Neuronal stem cell (in vitro differentiated cells): ENCODE data around the gene MARCOL.

Experiments
- DNase-seq: peaks from one replicate; pipeline ENCODE4 v3.0.0-alpha.2; 2013; ENCODE audit warnings: low spot score
- H2AFZ ChIP-seq: one replicate; pipeline ENCODE4 v1.6.1; 2013; ENCODE audit warnings: mild to moderate bottlenecking, low read length, inconsistent platforms
- H2AK5ac ChIP-seq: 2 replicates; pipeline ENCODE4 v1.6.1; 2013; ENCODE audit warnings: low read depth, mild to moderate bottlenecking, inconsistent platforms, low read length, moderate library complexity, mixed read lengths
- H2BK120ac ChIP-seq: 2 replicates; pipeline ENCODE4 v1.6.1; 2013; ENCODE audit warnings: low read depth, mild to moderate bottlenecking, inconsistent platforms, low read length, moderate library complexity, mixed read lengths
- H2BK12ac ChIP-seq: one replicate; pipeline ENCODE4 v1.6.1; 2013; ENCODE audit warnings: low read length, inconsistent platforms
- H2BK15ac ChIP-seq: 2 replicates; pipeline ENCODE4 v1.6.1; 2013; ENCODE audit warnings: mild to moderate bottlenecking, low read length, inconsistent platforms, mixed read lengths
- H2BK5ac ChIP-seq: one replicate; pipeline ENCODE4 v1.6.1; 2013; ENCODE audit warnings: inconsistent platforms, mild to moderate bottlenecking, low read length, moderate library complexity
- H3K14ac ChIP-seq: one replicate; pipeline ENCODE4 v1.6.1; 2013; ENCODE audit warnings: low read length, inconsistent platforms
- H3K18ac ChIP-seq: 2 replicates; pipeline ENCODE4 v1.6.1; 2013; ENCODE audit warnings: low read length, inconsistent platforms
- H3K23ac ChIP-seq: 2 replicates; pipeline ENCODE4 v1.6.1; 2013; ENCODE audit warnings: low read depth, mild to moderate bottlenecking, mixed read lengths, low read length, inconsistent platforms; ENCODE audit not compliant: poor library complexity
- H3K27ac ChIP-seq: replicated peaks from 3 replicates; pipeline ENCODE4 v1.5.1; 2013; ENCODE audit warnings: low read length, inconsistent platforms
- H3K27me3 ChIP-seq, 3 experiments: 2 replicates each; pipeline ENCODE4 v1.6.1; 2013; ENCODE audit warnings: low read length in 3 of 3, mild to moderate bottlenecking in 2 of 3, inconsistent platforms in 1 of 3, low read depth in 1 of 3, mixed read lengths in 1 of 3, moderate library complexity in 1 of 3; ENCODE audit not compliant: control insufficient read depth in 3 of 3, insufficient read depth in 3 of 3
- H3K36me3 ChIP-seq, 2 donors: replicated peaks in 1 of 2; 2 replicates each; pipeline ENCODE4 v1.6.1; 2013; ENCODE audit warnings: low read length in 2 of 2; ENCODE audit not compliant: control insufficient read depth in 2 of 2, insufficient read depth in 2 of 2
- H3K4ac ChIP-seq: 2 replicates; pipeline ENCODE4 v1.6.1; 2013; ENCODE audit warnings: inconsistent platforms, mild to moderate bottlenecking, low read length, moderate library complexity
- H3K4me1 ChIP-seq, 2 donors: 1 replicate in 1 of 2; 2 replicates in 1 of 2; pipeline ENCODE4 v1.6.1; 2013; ENCODE audit warnings: low read length in 2 of 2, low read depth in 1 of 2; ENCODE audit not compliant: control insufficient read depth in 2 of 2, insufficient read depth in 1 of 2
- H3K4me2 ChIP-seq: one replicate; pipeline ENCODE4 v1.6.1; 2013; ENCODE audit warnings: mild to moderate bottlenecking, low read length, inconsistent platforms; ENCODE audit not compliant: insufficient read depth, poor library complexity, severe bottlenecking
- H3K4me3 ChIP-seq, 2 donors: 2 replicates each; pipeline ENCODE4 v1.5.1; 2013; ENCODE audit warnings: low read length in 2 of 2, mild to moderate bottlenecking in 2 of 2, inconsistent platforms in 1 of 2, moderate library complexity in 1 of 2
- H3K79me1 ChIP-seq: one replicate; pipeline ENCODE4 v1.6.1; 2013; ENCODE audit warnings: low read depth, mild to moderate bottlenecking, inconsistent platforms, low read length, moderate library complexity
- H3K9ac ChIP-seq: one replicate; pipeline ENCODE4 v1.6.1; 2013; ENCODE audit warnings: mild to moderate bottlenecking, low read depth, low read length, inconsistent platforms; ENCODE audit not compliant: poor library complexity
- H3K9me3 ChIP-seq, 2 donors: replicated peaks in 1 of 2; 2 replicates each; pipeline versions ENCODE3 to v1.6.1; 2013; ENCODE audit warnings: low read length in 2 of 2, mild to moderate bottlenecking in 2 of 2, inconsistent platforms in 1 of 2, low read depth in 1 of 2, mixed read lengths in 1 of 2, moderate library complexity in 1 of 2; ENCODE audit not compliant: control insufficient read depth in 2 of 2, insufficient read depth in 1 of 2
- H4K8ac ChIP-seq: one replicate; pipeline ENCODE4 v1.6.1; 2013; ENCODE audit warnings: low read depth, mild to moderate bottlenecking, inconsistent platforms, low read length, moderate library complexity
- H4K91ac ChIP-seq: one replicate; pipeline ENCODE4 v1.6.1; 2013; ENCODE audit warnings: low read length, low read depth, mild to moderate bottlenecking, inconsistent platforms; ENCODE audit not compliant: poor library complexity
- whole genome bisulfite sequencing, 2 donors: extraction: QIAGEN DNeasy Blood & Tissue Kit; methylation state at CpG; one replicate each; pipeline ENCODE4 v1.1.7; 2013; ENCODE audit warnings: missing lambda C conversion rate in 2 of 2, mixed read lengths in 1 of 2; ENCODE audit not compliant: insufficient read length in 2 of 2, insufficient replicate concordance in 1 of 2; ENCODE audit errors: extremely low coverage in 2 of 2; 5-methylcytosine and 5-hydroxymethylcytosine counted together

The MARCOL gene

GRCh38 chr5:148208226-148208625 lies 30.1 kb upstream of the MARCOL start:
- H3K4me1 ChIP-seq = no peaks in the 10 kb centered on the region

DNA sequence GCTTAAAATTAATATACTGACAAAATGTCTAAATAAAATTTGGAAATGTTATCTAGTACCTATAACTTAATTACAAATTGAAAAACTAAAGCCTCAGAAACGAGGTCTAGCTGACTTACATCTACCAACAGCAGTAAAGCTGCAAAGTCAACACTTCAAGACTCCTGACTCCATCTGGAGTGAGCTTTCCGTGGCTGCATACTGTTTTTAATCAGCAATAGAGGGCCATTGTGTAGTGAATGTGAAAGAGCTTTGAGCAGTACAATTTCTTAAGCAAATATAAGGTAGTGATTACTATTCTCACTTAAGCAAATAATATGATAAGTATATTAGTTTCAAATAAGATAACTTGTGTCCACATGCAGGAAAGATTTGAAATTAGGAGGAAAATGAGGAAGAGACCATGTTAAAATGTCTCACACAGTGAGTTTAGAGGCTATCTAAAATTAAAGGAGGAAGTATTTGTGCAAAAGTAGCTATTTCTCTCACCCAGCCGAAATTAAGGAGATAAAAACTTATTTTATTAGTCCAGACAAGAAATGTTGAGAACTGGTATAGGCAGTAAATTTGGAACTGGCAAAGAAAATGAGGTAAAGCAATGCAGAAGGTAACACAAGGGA lies 29.1 kb upstream of the MARCOL start:
- Histone ChIP-seq H3K79me1 (no peaks in the 10 kb centered on the region), H3K4me3 (no peak overlapping the region), H3K18ac (no peak overlapping the region), H3K9ac (no peak overlapping the region), H3K4me1 (no peaks in the 10 kb centered on the region), H3K4ac (no peak overlapping the region), H4K91ac (no peak overlapping the region), H2AK5ac (no peak overlapping the region), H2AFZ (no peak overlapping the region), H4K8ac (no peak overlapping the region), H2BK12ac (no peak overlapping the region), H3K23ac (no peak overlapping the region), H3K9me3 (no peaks in the 10 kb centered on the region), H3K14ac (no peak overlapping the region), H3K27ac (no peak overlapping the region), H3K36me3 (no peaks in the 10 kb centered on the region), H2BK15ac (no peak overlapping the region), H3K27me3 (no peaks in the 10 kb centered on the region), H3K4me2 (no peak overlapping the region), H2BK5ac (no peak overlapping the region), H2BK120ac (no peak overlapping the region)
- WGBS, 2 donors = no CpG with 5 or more reads among the region's 3 CpGs
- no peak for DNase-seq

More at GRCh38 chr5:148208226-148208625, 30.1 kb upstream of the MARCOL start:
- H2BK120ac ChIP-seq = no peak overlapping the region
- no peak overlapping the region for H2AFZ ChIP-seq
- no peaks in the 10 kb centered on the region for H3K9me3 ChIP-seq
- no peak overlapping the region for H3K23ac ChIP-seq
- H4K8ac ChIP-seq = no peak overlapping the region
- no peaks in the 10 kb centered on the region for H3K36me3 ChIP-seq
- H2BK5ac ChIP-seq = no peak overlapping the region
- H3K18ac ChIP-seq = no peak overlapping the region
- H2AK5ac ChIP-seq = no peak overlapping the region
- no peak overlapping the region for H4K91ac ChIP-seq
- no peaks in the 10 kb centered on the region for H3K27me3 ChIP-seq
- H3K4me3 ChIP-seq = no peak overlapping the region
- no peaks in the 10 kb centered on the region for H3K79me1 ChIP-seq
- H3K14ac ChIP-seq = no peak overlapping the region
- H2BK15ac ChIP-seq = no peak overlapping the region
- H3K9ac ChIP-seq = no peak overlapping the region
- no peak overlapping the region for H2BK12ac ChIP-seq
- no peak overlapping the region for H3K27ac ChIP-seq
- no peak overlapping the region for H3K4ac ChIP-seq
- no peak for DNase-seq
- no peak overlapping the region for H3K4me2 ChIP-seq

GRCh38 chr5:148214665-148215185 lies 23.6 kb upstream of the MARCOL start:
- Histone ChIP-seq H4K8ac (no peak overlapping the region), H3K9ac (no peak overlapping the region), H2BK120ac (no peak overlapping the region), H3K9me3 (no peaks in the 10 kb centered on the region), H2BK15ac (no peak overlapping the region), H3K4me2 (no peak overlapping the region), H3K18ac (no peak overlapping the region), H3K36me3 (no peaks in the 10 kb centered on the region), H3K4me1 (no peaks in the 10 kb centered on the region), H2BK5ac (no peak overlapping the region), H3K4me3 (no peak overlapping the region), H2BK12ac (no peak overlapping the region), H2AK5ac (no peak overlapping the region), H2AFZ (no peak overlapping the region), H3K27me3 (no peaks in the 10 kb centered on the region), H3K4ac (no peak overlapping the region), H3K79me1 (no peaks in the 10 kb centered on the region), H3K27ac (no peak overlapping the region), H3K14ac (no peak overlapping the region), H3K23ac (no peak overlapping the region), H4K91ac (no peak overlapping the region)
- no peak for DNase-seq
- WGBS, 2 donors = no CpG with 5 or more reads among the region's 1 CpG

DNA sequence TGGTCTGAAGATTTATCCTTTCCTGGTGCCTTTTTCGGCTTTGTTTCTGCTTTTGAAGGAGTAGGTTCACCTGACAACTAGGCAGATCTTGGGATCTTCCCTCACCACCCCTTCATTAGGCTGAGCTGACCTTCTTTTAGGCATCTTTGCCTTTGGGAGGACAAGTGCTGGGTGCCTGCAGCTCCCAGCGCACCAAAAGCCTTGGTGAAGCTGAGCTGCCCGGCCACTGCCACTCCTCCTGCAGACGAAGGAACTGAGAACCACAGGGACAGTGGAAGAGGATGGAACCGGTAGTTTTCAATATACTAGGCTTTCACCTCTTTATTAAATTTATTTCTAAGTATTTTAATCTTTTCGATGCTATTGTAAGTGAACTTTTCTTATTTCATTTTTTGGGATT lies 16.8 kb upstream of the MARCOL start:
- Histone ChIP-seq H3K4ac (no peak overlapping the region), H3K4me2 (no peak overlapping the region), H3K23ac (no peak overlapping the region), H2BK5ac (no peak overlapping the region), H4K8ac (no peak overlapping the region), H3K27me3 (no peaks in the 10 kb centered on the region), H2BK15ac (no peak overlapping the region), H3K27ac (no peak overlapping the region), H3K9me3 (no peaks in the 10 kb centered on the region), H2AFZ (no peak overlapping the region), H3K4me1 (no peaks in the 10 kb centered on the region), H3K18ac (no peak overlapping the region), H3K4me3 (no peak overlapping the region), H3K9ac (no peak overlapping the region), H3K79me1 (peaks cover 2% of the 10 kb centered on the region), H3K14ac (no peak overlapping the region), H2BK12ac (no peak overlapping the region), H4K91ac (no peak overlapping the region), H2AK5ac (no peak overlapping the region), H2BK120ac (no peak overlapping the region), H3K36me3 (no peaks in the 10 kb centered on the region)
- WGBS, 2 donors = no CpG with 5 or more reads among the region's 6 CpGs
- no peak for DNase-seq
